Liver (tissue), 3 donors: ENCODE results near the gene UBTF.

Experiments
- CTCF ChIP-seq: fragments of 150-350 bp; IDR thresholded peaks from 2 replicates; pipeline ENCODE4 v1.5.1; 2017; ENCODE audit warnings: improper control_type of control experiment, low read depth, low read length; ENCODE audit not compliant: missing input control
- RAD21 ChIP-seq, 2 donors: IDR thresholded peaks; 2 replicates each; pipeline ENCODE4 v1.6.1; 2016; ENCODE audit warnings: antibody characterized with exemption in 2 of 2, mild to moderate bottlenecking in 2 of 2
- donor health status: healthy.
- donor health status: healthy.

GRCh38 chr17:44223541-44224071, 4.1 kb upstream of the UBTF start:
- TF ChIP-seq RAD21 (IDR thresholded peaks at IDR 0.05) (peak in 1 of 2 donors; percentile 21), CTCF (no peak)
